H1 (cell line): ENCODE data around the gene NGFR.

Experiments
- CTCF ChIP-seq, 3 experiments: IDR thresholded peaks; 1 replicate in 2 of 3; 2 replicates in 1 of 3; pipeline versions ENCODE4 v1.5.1 to v1.6.1; 2011; ENCODE audit warnings: low read length in 3 of 3, mild to moderate bottlenecking in 3 of 3, inconsistent platforms in 2 of 3, low read depth in 1 of 3, moderate library complexity in 1 of 3; ENCODE audit not compliant: insufficient read depth in 1 of 3; ENCODE audit errors: control extremely low read depth in 1 of 3
- HDAC6 ChIP-seq: IDR thresholded peaks from one replicate; pipeline ENCODE4 v1.7.1; 2012; ENCODE audit warnings: low read depth, mild to moderate bottlenecking, inconsistent platforms, low read length, moderate library complexity
- JUND ChIP-seq: IDR thresholded peaks from 2 replicates; pipeline ENCODE4 v1.6.1; 2011; ENCODE audit warnings: mild to moderate bottlenecking, improper control_type of control experiment, low read length
- MAFK ChIP-seq: IDR thresholded peaks from 2 replicates; pipeline ENCODE4 v1.6.1; 2012; ENCODE audit warnings: low read depth, mild to moderate bottlenecking, improper control_type of control experiment, low read length
- MAX ChIP-seq: IDR thresholded peaks from 2 replicates; pipeline ENCODE4 v1.6.1; 2012; ENCODE audit warnings: inconsistent platforms
- PHF8 ChIP-seq: fragments of 200-600 bp; sonication (generic); conservative IDR thresholded peaks from 2 replicates; pipeline ENCODE4 v1.7.1; 2012; ENCODE audit warnings: low read depth, mild to moderate bottlenecking, inconsistent platforms, low read length, moderate library complexity
- TF ChIP-seq, protein P1 (sequence below): IDR thresholded peaks from 2 replicates; pipeline ENCODE4 v1.6.1; 2012; ENCODE audit warnings: low read length, inconsistent platforms

DNA sequence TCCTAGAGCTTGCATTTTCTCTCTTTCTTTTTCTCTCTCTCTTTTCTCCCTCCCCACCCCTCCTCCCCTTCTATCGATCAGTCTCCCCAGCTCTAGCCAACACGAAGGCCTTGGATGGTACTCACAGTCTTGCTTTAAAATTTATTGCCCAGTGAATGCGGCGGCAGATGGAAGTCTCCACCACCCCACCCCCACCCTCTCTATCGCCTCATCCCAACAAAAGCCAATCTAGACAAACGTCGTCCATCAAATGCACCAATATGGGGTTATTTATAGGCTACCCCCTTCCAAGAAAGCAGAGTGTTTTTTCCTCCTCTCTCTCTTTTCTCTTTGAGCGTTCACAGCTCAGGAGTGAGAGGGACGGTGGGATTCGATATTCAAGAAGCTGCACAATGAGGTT is 10.5 kb upstream of the NGFR start:
- TF ChIP-seq JUND = no peak
- TF ChIP-seq, protein P1, sequence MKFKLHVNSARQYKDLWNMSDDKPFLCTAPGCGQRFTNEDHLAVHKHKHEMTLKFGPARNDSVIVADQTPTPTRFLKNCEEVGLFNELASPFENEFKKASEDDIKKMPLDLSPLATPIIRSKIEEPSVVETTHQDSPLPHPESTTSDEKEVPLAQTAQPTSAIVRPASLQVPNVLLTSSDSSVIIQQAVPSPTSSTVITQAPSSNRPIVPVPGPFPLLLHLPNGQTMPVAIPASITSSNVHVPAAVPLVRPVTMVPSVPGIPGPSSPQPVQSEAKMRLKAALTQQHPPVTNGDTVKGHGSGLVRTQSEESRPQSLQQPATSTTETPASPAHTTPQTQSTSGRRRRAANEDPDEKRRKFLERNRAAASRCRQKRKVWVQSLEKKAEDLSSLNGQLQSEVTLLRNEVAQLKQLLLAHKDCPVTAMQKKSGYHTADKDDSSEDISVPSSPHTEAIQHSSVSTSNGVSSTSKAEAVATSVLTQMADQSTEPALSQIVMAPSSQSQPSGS = no peak
- TF ChIP-seq MAX = no peak
- no peak for TF ChIP-seq CTCF (IDR thresholded peaks at IDR 0.05; ENCODE audit: control extremely low read depth in 1 of 3, insufficient read depth in 1 of 3, low read depth in 1 of 3, low read length in 3 of 3)
- TF ChIP-seq PHF8 = no peak
- no peak for TF ChIP-seq MAFK
- no peak for TF ChIP-seq HDAC6
